OCI-LY7 (cell line): ENCODE measurements around the gene VKORC1L1.

Source experiments
- EZH2phosphoT487 ChIP-seq: fragments of 200-600 bp; sonication (generic); IDR thresholded peaks from 2 replicates; pipeline ENCODE4 v1.6.1; 2018; ENCODE audit warnings: low read depth, borderline replicate concordance, mild to moderate bottlenecking, mixed run types, antibody characterized with exemption, low read length, moderate library complexity, mixed read lengths
- TF ChIP-seq, protein P1 (sequence below): fragments of 200-600 bp; sonication (generic); conservative IDR thresholded peaks from 2 replicates; pipeline ENCODE4 v1.5.1; 2014; ENCODE audit warnings: mild to moderate bottlenecking, antibody characterized with exemption, low read length, moderate library complexity, mixed read lengths

DNA sequence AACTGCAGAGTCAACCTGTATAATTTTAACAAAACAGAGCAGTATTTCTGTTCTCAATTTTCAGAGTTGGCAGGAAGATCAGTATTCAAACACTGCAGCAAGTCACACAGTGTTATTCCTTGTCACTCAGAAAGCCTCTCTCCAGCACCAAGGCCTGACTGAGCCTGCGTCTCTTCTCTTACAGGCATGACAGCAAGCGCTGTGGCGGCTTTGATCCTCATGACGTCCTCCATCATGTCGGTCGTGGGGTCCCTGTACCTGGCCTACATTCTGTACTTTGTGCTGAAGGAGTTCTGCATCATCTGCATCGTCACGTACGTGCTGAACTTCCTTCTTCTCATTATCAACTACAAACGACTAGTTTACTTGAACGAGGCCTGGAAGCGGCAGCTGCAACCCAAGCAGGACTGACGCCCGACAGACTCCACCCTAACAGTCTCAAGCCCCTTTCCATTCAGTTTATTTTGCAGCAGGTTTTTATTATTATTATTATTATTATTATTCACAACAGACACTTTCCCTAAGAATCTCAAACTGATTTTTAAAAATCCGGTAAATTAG is 81.1 kb downstream of the VKORC1L1 start:
- TF ChIP-seq, protein P1, sequence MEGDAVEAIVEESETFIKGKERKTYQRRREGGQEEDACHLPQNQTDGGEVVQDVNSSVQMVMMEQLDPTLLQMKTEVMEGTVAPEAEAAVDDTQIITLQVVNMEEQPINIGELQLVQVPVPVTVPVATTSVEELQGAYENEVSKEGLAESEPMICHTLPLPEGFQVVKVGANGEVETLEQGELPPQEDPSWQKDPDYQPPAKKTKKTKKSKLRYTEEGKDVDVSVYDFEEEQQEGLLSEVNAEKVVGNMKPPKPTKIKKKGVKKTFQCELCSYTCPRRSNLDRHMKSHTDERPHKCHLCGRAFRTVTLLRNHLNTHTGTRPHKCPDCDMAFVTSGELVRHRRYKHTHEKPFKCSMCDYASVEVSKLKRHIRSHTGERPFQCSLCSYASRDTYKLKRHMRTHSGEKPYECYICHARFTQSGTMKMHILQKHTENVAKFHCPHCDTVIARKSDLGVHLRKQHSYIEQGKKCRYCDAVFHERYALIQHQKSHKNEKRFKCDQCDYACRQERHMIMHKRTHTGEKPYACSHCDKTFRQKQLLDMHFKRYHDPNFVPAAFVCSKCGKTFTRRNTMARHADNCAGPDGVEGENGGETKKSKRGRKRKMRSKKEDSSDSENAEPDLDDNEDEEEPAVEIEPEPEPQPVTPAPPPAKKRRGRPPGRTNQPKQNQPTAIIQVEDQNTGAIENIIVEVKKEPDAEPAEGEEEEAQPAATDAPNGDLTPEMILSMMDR: no peak
- TF ChIP-seq EZH2phosphoT487: no peak
